OCI-M2 (cell line): ENCODE measurements around the gene ZNF576.
"Not testable (repeated sequence)": the region's sequence is repeated elsewhere in the genome, so short reads cannot be mapped to it uniquely, and the experiment has no call there.

ENCODE experiments used
- DNase-seq: peaks from one replicate; lab custom pipeline; 2025; ENCODE audit not compliant: unreplicated experiment; lab: John Stamatoyannopoulos, UW

The ZNF576 gene, protein sequence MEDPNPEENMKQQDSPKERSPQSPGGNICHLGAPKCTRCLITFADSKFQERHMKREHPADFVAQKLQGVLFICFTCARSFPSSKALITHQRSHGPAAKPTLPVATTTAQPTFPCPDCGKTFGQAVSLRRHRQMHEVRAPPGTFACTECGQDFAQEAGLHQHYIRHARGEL

DNA sequence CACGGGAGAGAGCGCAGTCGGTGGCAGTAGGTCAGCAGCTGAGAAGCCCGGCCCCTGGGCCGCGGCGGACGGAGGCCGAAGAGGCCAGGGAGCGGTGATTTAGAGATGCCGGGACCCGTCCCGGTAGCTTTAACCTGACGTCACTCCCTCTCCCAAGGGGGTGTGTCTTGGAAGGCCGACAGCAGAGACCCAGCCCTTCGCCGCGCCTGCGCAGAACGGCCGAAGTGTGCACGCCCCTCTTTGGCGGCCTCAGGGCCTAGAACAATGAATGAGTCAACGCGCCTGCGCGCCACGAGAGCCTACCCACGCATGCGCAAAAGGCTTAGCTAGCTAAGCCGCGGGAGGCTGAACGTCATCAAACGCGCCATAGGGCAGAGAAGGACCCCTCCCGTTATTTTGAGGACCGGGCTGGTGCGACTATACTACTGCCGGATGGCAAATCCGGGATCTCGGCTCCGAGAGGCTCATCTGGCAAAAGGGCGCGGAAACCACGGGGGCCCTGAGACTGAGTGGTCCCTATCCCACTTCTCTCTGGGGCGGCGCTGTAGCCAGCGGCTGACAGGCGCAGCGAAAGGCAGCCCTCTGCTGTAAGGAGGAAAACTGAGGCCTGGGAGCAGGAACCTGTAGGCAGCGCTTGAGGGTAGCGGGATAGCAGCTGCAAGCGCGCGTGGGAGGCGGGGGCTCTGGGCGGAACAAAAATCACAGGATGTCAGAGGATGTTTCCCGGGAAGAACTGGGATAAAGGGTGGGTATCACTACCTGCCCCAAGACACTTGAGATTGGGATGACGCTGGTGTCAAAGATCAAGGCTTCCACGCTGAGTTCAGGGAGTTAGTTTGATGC lies at the start of gene ZNF576, which contains the start of gene IRGQ:
Gene ZNF576 (plus strand): TSS at position 597 of the 843 bp plus-strand sequence. CDS start 514 bp downstream, outside the sequence.
Gene IRGQ (minus strand): TSS at position 136 of the 843 bp plus-strand sequence. CDS start 796 bp downstream, outside the sequence.
- DNase-seq: peak; percentile 94

- DNase-seq: not testable (repeated sequence)
Observed at GRCh38 chr19:43547926-43548325, 48.5 kb upstream of the ZNF576 start.

GRCh38 chr19:43548706-43549105 lies 47.7 kb upstream of the ZNF576 start:
- DNase-seq: no peak

- no peak for DNase-seq
Observed at GRCh38 chr19:43551399-43552197, 44.8 kb upstream of the ZNF576 start.

- DNase-seq: no peak
Observed at GRCh38 chr19:43552198-43552450, 44.3 kb upstream of the ZNF576 start.

DNA sequence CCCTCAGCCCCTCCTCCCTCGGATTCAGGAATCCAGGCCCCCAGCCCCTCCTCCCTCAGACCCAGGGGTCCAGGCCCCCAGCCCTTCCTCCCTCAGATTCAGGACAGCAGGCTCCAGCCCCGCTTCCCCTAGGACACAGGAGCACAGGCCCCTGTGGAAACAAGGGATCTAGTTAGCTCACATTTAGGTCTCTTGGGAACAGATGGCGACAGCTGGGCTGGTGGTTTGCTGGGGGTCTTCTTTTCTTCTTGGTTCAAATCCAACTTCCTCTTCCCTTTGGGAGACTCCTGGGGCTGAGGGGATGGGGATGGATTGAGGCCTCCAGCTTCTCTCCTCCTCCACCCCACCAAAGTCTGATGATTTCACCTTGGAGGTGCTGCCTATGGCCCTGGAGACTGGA lies 43.8 kb upstream of the ZNF576 start:
- no peak for DNase-seq

- no peak for DNase-seq
Observed at GRCh38 chr19:43553656-43554055, 42.7 kb upstream of the ZNF576 start.

GRCh38 chr19:43554317-43554895 lies 42.0 kb upstream of the ZNF576 start:
- DNase-seq: no peak

GRCh38 chr19:43555185-43555770 lies 41.1 kb upstream of the ZNF576 start:
- no peak for DNase-seq

- no peak for DNase-seq
Observed at GRCh38 chr19:43560687-43561086, 35.7 kb upstream of the ZNF576 start.

- DNase-seq: no peak
Observed at GRCh38 chr19:43561139-43561970, 35.0 kb upstream of the ZNF576 start.

GRCh38 chr19:43562226-43562697 lies 34.1 kb upstream of the ZNF576 start:
- no peak for DNase-seq

- DNase-seq: no peak
Observed at GRCh38 chr19:43562698-43563241, 33.6 kb upstream of the ZNF576 start.

- no peak for DNase-seq
Observed at GRCh38 chr19:43563816-43564457, 32.5 kb upstream of the ZNF576 start.

- DNase-seq: no peak
Observed at GRCh38 chr19:43564800-43565199, 31.6 kb upstream of the ZNF576 start.

DNA sequence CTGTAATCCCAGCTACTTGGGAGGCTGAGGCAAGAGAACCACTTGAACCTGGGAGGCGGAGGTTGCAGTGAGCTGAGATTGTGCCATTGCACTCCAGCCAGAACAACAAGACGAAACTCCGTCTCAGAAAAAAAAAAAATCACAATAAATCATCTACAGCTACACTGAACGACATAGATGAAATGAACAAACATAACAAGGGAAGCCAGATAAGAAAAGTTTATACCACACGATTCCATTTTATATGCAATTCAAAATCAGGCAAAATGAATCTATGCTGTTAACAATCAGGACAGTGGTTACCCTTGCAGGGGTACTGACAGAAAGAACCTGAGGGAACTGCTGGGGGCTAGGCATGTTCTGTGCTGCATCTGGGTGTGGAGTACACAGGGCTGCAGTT lies 26.7 kb upstream of the ZNF576 start:
- no peak for DNase-seq

DNA sequence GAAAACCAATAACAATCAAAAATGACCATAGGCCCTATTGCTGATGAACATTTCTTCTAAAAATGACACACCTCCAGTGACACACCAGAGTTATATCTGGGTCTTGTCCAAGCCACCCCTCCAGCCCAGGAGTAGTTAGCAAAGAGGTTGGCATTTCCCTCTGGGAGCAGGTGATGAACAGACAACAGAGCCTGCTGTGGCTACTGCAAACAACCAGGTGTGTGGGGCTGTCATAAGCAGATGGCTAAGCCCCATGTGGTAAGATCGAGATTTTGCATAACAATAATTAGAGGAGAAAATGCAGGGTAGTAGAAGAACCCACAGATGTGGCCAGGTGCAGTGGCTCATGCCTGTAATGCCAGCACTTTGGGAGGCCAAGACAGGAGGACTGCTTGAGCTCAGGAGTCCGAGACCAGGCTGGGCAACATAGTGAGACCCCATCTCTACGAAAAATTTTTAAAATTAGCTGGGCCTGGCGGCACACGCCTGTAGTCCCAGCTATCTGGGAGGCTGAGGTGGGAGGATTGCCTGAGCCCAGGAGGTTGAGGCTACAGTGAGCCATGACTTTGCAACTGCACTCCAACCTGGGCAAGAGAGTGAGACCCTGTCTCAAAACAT lies 26.1 kb upstream of the ZNF576 start:
- no peak for DNase-seq

DNA sequence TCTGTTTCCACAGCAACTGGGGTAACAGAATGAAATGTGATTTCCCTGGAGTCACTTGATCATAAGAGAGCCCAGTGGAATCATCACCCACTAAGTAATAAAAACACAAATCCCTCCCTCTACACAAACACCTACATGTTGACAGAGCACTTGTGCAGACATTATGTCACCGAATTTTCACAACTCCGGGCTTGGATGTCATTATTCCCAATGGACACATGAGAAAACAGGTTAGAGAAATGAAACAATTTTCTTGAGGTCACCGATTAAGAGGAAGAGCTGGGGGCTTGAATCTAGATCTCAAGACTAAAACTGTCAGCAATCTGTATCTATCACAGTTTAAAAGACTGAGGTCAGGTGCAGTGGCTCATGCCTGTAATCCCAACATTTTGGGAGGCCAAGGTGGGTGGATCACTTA lies 24.2 kb upstream of the ZNF576 start:
- DNase-seq: no peak
